ENCODE measurements around the gene BEST4. TPM values are rescaled to one million over a fixed set of nuclear protein-coding genes. Genes with fewer than 3 reads are reported as not detected.
A peak's percentile ranks its signal among the peaks of the same experiment; 100 is the strongest.
"Not testable (repeated sequence)": the region's sequence is repeated elsewhere in the genome, so short reads cannot be mapped to it uniquely, and the experiment has no call there.

Gene BEST4
- total RNA-seq, 4 donors from 2014 or later = 0.21 to 1.0 TPM; not detected in 2

- Histone ChIP-seq H3K9me3 (no peaks in the 10 kb centered on the region), H3K4me1 (no peaks in the 10 kb centered on the region), H3K27ac (no peak overlapping the region), H3K27me3 (no peaks in the 10 kb centered on the region), H3K4me3 (no peak overlapping the region), H3K36me3 (no peaks in the 10 kb centered on the region)
- TF ChIP-seq CTCF (IDR thresholded peaks at IDR 0.05) = no peak
- TF ChIP-seq POLR2A (IDR thresholded peaks at IDR 0.05) = no peak
- DNase-seq = no peak
- intact Hi-C loops (cut with DNase I; ENCODE audit: low total_unique reads) = no loop called here
Observed at GRCh38 chr1:44757420-44757819, 30.6 kb downstream of the BEST4 start.

GRCh38 chr1:44747878-44748277 is 40.1 kb downstream of the BEST4 start:
- Histone ChIP-seq H3K27me3 (no peaks in the 10 kb centered on the region), H3K36me3 (no peaks in the 10 kb centered on the region), H3K4me3 (no peak overlapping the region), H3K4me1 (no peaks in the 10 kb centered on the region), H3K9me3 (no peaks in the 10 kb centered on the region), H3K27ac (no peak overlapping the region)
- intact Hi-C loops (cut with DNase I; ENCODE audit: low total_unique reads) = no loop called here
- DNase-seq = no peak
- TF ChIP-seq CTCF (IDR thresholded peaks at IDR 0.05) = no peak
- no peak for TF ChIP-seq POLR2A (IDR thresholded peaks at IDR 0.05)

DNA sequence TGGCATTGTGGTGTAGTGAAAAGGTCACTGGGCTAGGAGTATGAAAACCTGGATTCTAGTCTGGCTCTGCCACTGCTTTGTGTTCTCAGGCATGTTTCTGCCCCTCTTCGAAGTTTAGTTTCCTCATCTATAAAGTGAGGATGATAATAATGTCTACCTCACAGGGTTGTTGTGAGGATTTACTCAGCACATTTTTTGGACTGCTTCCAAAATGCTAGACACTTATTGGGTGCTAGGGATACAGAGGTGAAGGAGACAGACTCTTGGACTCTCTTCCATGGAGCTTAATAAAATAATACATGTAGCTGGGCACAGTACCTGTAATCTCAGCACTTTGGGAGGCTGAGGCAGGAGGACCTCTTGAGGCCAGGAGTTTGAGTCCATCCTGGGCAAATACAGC is 44.8 kb downstream of the BEST4 start:
- Histone ChIP-seq H3K4me3 (no peak overlapping the region), H3K27me3 (no peaks in the 10 kb centered on the region), H3K36me3 (no peaks in the 10 kb centered on the region), H3K9me3 (no peaks in the 10 kb centered on the region), H3K27ac (no peak overlapping the region), H3K4me1 (no peaks in the 10 kb centered on the region)
- DNase-seq = no peak
- intact Hi-C loops (cut with DNase I; ENCODE audit: low total_unique reads) = no loop called here
- no peak for TF ChIP-seq POLR2A (IDR thresholded peaks at IDR 0.05)
- no peak for TF ChIP-seq CTCF (IDR thresholded peaks at IDR 0.05)

GRCh38 chr1:44740179-44740617 is 47.8 kb downstream of the BEST4 start:
- no peak for DNase-seq
- TF ChIP-seq CTCF (IDR thresholded peaks at IDR 0.05) (no peak), POLR2A (IDR thresholded peaks at IDR 0.05) (no peak)
- intact Hi-C loops (cut with DNase I; ENCODE audit: low total_unique reads) = no loop called here
- no peaks in the 10 kb centered on the region for H3K27me3 ChIP-seq
- H3K36me3 ChIP-seq = no peaks in the 10 kb centered on the region
- no peaks in the 10 kb centered on the region for H3K9me3 ChIP-seq
- no peaks in the 10 kb centered on the region for H3K4me1 ChIP-seq
- H3K4me3 ChIP-seq = peak overlapping the region; percentile 34 to 41
- peak overlapping the region in 1 of 2 donors; percentile 83 for H3K27ac ChIP-seq

DNA sequence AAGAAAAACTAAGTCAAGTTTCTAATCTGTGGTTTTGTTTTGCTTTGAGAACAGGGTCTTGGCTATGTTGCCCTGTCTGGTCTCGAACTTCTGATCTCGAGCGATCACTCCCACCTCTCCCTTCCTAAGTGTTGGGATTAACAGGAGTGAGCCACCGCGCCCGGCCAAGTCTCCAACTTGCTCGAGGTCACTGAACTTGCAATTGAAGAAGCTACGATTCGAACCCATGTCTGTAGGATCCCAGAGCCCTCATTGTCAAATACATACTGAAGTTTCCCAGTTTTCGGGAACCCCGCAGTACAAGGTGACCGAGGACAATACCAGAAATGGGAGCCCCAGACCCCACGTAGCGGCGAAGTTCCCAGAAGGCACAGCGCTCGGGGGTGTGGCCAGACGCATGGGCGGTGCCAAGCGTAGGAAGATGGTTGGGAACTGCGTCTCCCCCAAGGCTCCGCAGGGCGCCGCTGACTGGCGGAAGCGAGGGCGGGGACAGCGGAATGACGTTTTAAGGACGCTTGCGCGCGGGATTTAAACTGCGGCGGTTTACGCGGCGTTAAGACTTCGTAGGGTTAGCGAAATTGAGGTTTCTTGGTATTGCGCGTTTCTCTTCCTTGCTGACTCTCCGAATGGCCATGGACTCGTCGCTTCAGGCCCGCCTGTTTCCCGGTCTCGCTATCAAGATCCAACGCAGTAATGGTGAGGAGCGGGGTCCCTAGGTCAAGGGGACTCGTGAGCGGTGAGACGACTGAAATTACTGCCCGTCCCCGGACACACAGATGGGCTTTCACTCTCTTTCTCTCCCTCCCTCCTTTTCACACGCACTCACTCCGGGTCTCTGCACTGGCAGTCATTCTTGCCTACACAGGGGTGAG is 48.4 kb downstream of the BEST4 start, which contains the start of gene KIF2C:
TSS of gene KIF2C (plus strand) at position 531 of the 872 bp plus-strand sequence. CDS start at position 627, 96 bp downstream.
- peak; percentile 57 to 79 for TF ChIP-seq POLR2A (IDR thresholded peaks at IDR 0.05)
- peak in 3 of 4 experiments; percentile 10 to 36 (median 13) for TF ChIP-seq CTCF (IDR thresholded peaks at IDR 0.05)
- Histone ChIP-seq H3K9me3 (no peaks in the 10 kb centered on the region), H3K4me3 (peak within 1 kb of the TSS; percentile 34 to 41), H3K27me3 (no peaks in the 10 kb centered on the region), H3K4me1 (no peaks in the 10 kb centered on the region), H3K36me3 (no peaks in the 10 kb centered on the region), H3K27ac (peak within 1 kb of the TSS; percentile 83 to 87)
- intact Hi-C loops (cut with DNase I; ENCODE audit: low total_unique reads) = no loop called here
- DNase-seq = peak; percentile 96 to 97

DNA sequence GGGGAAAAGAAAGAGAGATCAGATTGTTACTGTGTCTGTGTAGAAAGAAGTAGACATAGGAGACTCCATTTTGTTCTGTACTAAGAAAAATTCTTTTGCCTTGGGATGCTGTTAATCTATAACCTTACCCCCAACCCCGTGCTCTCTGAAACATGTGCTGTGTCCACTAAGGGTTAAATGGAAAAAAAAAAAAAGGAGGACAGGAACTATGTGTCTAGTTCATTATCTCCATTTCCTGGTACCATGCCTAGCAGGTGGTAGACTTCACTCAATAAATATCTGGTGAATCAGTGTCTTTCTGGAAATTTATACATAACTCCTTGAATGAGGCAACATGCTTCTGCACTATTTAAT is 49.0 kb downstream of the BEST4 start:
- intact Hi-C loops (cut with DNase I; ENCODE audit: low total_unique reads) = not testable (repeated sequence)

More for the DNA sequence above, 49.0 kb downstream of the BEST4 start:
- not testable (repeated sequence) for H3K4me1 ChIP-seq, H3K27me3 ChIP-seq, H3K36me3 ChIP-seq, DNase-seq, H3K9me3 ChIP-seq
- peak overlapping the region; percentile 34 to 41 for H3K4me3 ChIP-seq
- peak overlapping the region; percentile 83 to 87 for H3K27ac ChIP-seq
